ENCODE results near the gene PARVA.

The PARVA gene

DNA sequence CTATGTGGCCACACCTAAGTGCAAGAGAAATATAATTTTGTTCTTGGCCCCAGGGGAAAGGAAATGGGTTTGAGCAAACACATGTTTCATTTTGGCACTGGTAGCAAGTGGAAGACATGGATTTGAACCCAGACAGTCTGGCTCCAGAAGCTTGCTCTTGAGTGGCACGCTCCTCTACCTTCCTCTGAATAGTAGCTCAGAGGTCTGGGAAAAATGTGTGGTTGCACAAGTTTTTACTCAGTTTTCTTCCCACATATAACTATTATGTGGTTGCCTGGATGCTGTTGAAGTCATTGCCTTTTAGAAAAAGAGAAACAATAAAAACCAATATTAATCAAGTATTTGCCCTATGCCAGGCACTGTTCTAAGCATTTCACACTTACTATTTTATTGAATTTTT, 16.3 kb downstream of the PARVA start:
- TF ChIP-seq EGR1 (IDR thresholded peaks at IDR 0.05) (no peak), USF1 (IDR thresholded peaks at IDR 0.05) (no peak), REST (IDR thresholded peaks at IDR 0.05; ENCODE audit: low read depth) (no peak), CREB1 (IDR thresholded peaks at IDR 0.05; ENCODE audit: low read depth) (no peak), YY1 (IDR thresholded peaks at IDR 0.05; ENCODE audit: low read depth) (no peak), TCF12 (IDR thresholded peaks at IDR 0.05; ENCODE audit: low read depth) (no peak), RAD21 (IDR thresholded peaks at IDR 0.05; ENCODE audit: low read depth) (no peak), TAF1 (IDR thresholded peaks at IDR 0.05; ENCODE audit: low read depth) (no peak), CEBPB (IDR thresholded peaks at IDR 0.05) (no peak), EP300 (IDR thresholded peaks at IDR 0.05; ENCODE audit: borderline replicate concordance) (no peak), FOXM1 (IDR thresholded peaks at IDR 0.05; ENCODE audit: borderline replicate concordance, low read depth) (no peak), ZBTB7A (IDR thresholded peaks at IDR 0.05; ENCODE audit: low read depth) (no peak), MAX (IDR thresholded peaks at IDR 0.05) (no peak), NFIC (IDR thresholded peaks at IDR 0.05) (no peak), TEAD4 (IDR thresholded peaks at IDR 0.05) (no peak)

GRCh38 chr11:12394601-12395000, 17.2 kb downstream of the PARVA start:
- TF ChIP-seq YY1 (IDR thresholded peaks at IDR 0.05; ENCODE audit: low read depth) (no peak), USF1 (IDR thresholded peaks at IDR 0.05) (no peak), RAD21 (IDR thresholded peaks at IDR 0.05; ENCODE audit: low read depth) (no peak), TAF1 (IDR thresholded peaks at IDR 0.05; ENCODE audit: low read depth) (no peak), MAX (IDR thresholded peaks at IDR 0.05) (no peak), ZBTB7A (IDR thresholded peaks at IDR 0.05; ENCODE audit: low read depth) (no peak), TEAD4 (IDR thresholded peaks at IDR 0.05) (no peak), FOXM1 (IDR thresholded peaks at IDR 0.05; ENCODE audit: borderline replicate concordance, low read depth) (no peak), REST (IDR thresholded peaks at IDR 0.05; ENCODE audit: low read depth) (no peak), CREB1 (IDR thresholded peaks at IDR 0.05; ENCODE audit: low read depth) (no peak), EGR1 (IDR thresholded peaks at IDR 0.05) (no peak), CEBPB (IDR thresholded peaks at IDR 0.05) (no peak), NFIC (IDR thresholded peaks at IDR 0.05) (no peak), TCF12 (IDR thresholded peaks at IDR 0.05; ENCODE audit: low read depth) (no peak), EP300 (IDR thresholded peaks at IDR 0.05; ENCODE audit: borderline replicate concordance) (no peak)

GRCh38 chr11:12395333-12395732, 18.0 kb downstream of the PARVA start:
- TF ChIP-seq EP300 (IDR thresholded peaks at IDR 0.05; ENCODE audit: borderline replicate concordance) (no peak), USF1 (IDR thresholded peaks at IDR 0.05) (no peak), ZBTB7A (IDR thresholded peaks at IDR 0.05; ENCODE audit: low read depth) (no peak), TCF12 (IDR thresholded peaks at IDR 0.05; ENCODE audit: low read depth) (no peak), NFIC (IDR thresholded peaks at IDR 0.05) (no peak), FOXM1 (IDR thresholded peaks at IDR 0.05; ENCODE audit: borderline replicate concordance, low read depth) (no peak), YY1 (IDR thresholded peaks at IDR 0.05; ENCODE audit: low read depth) (no peak), CREB1 (IDR thresholded peaks at IDR 0.05; ENCODE audit: low read depth) (no peak), EGR1 (IDR thresholded peaks at IDR 0.05) (no peak), TAF1 (IDR thresholded peaks at IDR 0.05; ENCODE audit: low read depth) (no peak), RAD21 (IDR thresholded peaks at IDR 0.05; ENCODE audit: low read depth) (no peak), CEBPB (IDR thresholded peaks at IDR 0.05) (no peak), MAX (IDR thresholded peaks at IDR 0.05) (no peak), TEAD4 (IDR thresholded peaks at IDR 0.05) (no peak)

GRCh38 chr11:12397931-12398334, 20.6 kb downstream of the PARVA start:
- TF ChIP-seq CEBPB (IDR thresholded peaks at IDR 0.05) (no peak), ZBTB7A (IDR thresholded peaks at IDR 0.05; ENCODE audit: low read depth) (no peak), REST (IDR thresholded peaks at IDR 0.05; ENCODE audit: low read depth) (no peak), YY1 (IDR thresholded peaks at IDR 0.05; ENCODE audit: low read depth) (no peak), TCF12 (IDR thresholded peaks at IDR 0.05; ENCODE audit: low read depth) (no peak), FOXM1 (IDR thresholded peaks at IDR 0.05; ENCODE audit: borderline replicate concordance, low read depth) (no peak), TEAD4 (IDR thresholded peaks at IDR 0.05) (no peak), EGR1 (IDR thresholded peaks at IDR 0.05) (no peak), USF1 (IDR thresholded peaks at IDR 0.05) (no peak), EP300 (IDR thresholded peaks at IDR 0.05; ENCODE audit: borderline replicate concordance) (no peak)

Data from Ishikawa (cell line).